ENCODE measurements around the gene ZFR.
"Not testable (repeated sequence)": the region's sequence is repeated elsewhere in the genome, so short reads cannot be mapped to it uniquely, and the experiment has no call there.

Gene ZFR

DNA sequence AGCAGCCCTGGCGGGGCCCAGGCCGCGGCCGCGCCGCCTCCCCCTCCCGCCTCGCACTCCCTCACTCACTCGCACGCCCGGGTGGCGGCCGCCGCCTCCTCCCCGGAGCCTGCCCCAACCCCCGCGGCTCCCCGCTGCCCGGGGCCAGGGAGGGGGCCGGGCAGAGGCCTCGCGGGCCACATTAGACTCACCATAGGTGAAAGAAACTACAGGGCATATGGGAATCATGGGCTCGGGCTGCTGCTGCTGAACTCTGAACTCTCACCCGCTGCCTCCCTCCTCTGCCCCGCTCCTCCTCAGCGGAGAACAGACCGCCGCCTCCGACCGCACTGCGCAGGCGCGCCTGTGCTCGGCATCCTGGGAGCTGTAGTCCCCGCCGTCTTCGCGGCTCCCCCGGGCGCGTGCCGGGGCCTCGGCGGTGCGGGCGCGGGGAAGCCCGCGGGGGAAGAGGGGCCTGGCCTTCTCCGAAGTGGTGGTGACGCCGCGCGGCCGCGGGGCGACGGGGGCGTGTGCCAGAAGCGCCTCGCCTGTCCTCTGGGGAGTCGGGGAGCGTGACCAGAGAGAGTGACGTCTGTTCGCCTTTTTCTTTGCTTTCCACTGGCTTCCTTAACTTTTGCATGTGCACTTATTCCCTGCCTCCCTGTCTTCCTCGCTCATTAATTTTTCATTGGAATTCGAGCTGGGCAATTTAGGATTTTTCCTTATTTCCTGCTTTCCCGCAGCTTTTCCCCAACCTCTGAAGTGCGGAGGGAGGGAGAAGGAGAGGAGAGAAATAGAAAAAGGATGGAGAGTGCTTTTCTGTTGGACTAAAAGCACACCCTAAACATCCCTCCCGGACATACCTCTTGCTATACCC is at the start of gene ZFR:
Gene ZFR (minus strand): TSS at position 310 of the 856 bp plus-strand sequence. CDS start 82 bp downstream, at position 228.
- peak; percentile 80 for DNase-seq

DNA sequence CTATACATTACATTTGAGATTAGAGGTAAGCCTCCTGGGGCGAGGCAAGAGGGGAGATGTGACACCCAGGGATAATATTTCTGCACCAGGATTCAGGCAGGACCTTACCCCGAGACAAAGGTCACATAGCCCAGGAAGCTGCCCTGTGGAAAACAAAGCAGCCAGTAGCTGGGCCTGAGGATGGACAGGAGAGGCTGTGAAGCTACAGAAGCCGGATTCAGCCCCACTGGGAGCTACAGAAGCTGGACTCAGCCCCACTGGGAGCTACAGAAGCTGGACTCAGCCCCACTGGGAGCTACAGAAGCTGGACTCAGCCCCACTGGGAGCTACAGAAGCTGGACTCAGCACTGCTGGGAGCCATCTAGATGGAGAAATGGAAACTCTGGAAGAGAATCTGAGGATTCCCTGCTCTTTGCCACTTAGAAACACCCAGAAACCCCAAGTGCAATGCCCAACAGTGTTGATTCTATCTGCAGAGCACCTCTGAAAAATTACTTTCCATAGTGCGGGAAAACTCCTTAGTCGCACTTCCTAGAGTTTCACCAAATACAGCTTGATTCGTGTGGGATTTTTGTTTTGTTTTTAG is 46.5 kb upstream of the ZFR start:
- DNase-seq = no peak

DNA sequence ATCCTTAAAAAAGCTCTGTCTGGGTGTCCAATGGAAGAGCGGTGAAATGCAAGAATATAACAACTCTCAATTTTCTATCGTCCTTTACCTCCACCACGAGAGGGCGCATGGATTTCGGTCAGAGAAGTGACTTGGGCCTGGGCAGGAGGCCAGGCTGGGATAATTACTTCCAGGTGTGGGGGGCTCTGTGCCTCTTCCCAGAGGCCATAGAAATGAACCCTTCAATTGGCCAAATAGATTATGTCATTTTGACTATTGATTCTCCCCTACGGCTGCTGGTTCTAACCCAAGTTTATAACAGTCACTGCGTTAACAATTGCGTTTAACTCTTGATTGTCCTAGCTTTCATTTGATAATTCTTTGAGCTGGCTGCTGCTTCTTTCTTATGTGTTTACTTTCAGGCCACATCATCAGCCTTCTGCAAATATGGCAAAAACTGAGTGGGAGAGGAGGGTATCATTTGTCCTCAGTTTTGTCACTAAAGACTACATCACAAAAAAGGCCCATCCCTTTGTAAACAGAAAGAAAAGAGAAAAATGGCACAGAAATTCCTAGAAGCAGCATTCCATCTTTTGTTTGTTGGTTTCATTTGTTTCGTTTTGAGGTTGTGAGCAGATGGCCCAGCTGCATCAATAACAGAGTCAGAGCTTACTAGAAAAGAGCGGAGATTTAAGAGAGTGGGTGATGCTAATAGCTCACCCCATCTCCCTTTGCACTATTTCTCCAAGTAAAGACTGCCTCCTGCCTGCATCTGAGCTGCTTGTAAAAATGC is 45.4 kb upstream of the ZFR start:
- DNase-seq = peak; percentile 88

DNA sequence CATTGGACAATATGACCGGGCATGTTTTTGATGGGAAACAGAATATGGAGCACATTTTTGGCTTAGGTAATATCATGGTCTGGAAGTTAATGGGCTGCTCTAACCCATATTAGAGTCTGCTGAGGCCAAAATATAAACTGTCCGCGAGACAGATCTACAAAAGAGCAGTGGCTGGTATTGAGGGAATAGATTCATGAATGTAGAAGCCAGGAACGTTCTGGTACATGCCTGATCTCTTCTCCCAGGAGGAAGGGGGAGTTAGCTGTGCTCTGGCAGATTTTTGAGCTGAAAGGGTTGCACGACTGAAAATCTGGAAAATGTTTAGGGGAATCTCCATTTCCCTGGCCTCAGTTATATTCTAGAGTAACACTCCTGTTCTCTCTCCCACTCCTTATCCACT is 42.9 kb upstream of the ZFR start:
- no peak for DNase-seq

GRCh38 chr5:32487008-32487407 is 42.5 kb upstream of the ZFR start:
- DNase-seq = no peak

DNA sequence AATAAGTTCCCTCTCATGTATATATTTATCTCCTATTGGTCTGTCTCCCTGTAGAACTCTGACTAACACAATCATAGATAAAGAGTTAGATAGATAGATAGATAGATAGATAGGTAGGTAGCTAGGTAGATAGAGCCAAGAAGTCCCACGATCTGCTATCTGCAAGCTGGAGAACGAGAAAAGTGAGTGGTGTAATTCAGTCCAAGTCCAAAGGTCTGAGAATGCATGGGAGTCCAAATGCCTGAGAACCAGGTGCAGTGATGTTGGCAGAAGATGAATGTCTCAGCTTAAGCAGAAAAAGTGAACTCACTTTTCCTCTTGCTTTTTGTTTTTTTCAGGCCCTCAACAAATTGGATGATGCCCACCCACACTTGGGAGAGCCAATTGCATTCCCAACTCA is 37.7 kb upstream of the ZFR start:
- no peak for DNase-seq

- DNase-seq = no peak
These were observed 34.6 kb upstream of the ZFR start for GRCh38 chr5:32479096-32479495.

DNA sequence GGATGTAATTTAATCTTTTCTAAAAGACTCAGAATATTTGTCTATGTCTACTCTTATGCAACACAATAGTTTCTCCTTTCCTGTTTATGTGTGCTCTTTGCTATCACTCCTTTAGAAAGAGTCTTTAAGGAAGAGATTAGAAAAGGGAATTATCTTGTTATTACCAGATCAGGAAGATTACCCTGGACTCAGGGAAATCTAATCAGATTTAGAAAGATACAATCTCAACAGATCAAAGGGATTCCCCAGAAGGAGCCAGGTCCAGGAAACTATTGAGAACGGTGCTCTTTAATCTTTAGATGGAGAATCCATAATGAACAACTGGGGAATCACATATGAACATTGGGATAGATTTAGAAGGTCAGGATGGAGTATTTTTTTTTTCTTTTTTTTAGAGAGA is 32.4 kb upstream of the ZFR start:
- no peak for DNase-seq

DNA sequence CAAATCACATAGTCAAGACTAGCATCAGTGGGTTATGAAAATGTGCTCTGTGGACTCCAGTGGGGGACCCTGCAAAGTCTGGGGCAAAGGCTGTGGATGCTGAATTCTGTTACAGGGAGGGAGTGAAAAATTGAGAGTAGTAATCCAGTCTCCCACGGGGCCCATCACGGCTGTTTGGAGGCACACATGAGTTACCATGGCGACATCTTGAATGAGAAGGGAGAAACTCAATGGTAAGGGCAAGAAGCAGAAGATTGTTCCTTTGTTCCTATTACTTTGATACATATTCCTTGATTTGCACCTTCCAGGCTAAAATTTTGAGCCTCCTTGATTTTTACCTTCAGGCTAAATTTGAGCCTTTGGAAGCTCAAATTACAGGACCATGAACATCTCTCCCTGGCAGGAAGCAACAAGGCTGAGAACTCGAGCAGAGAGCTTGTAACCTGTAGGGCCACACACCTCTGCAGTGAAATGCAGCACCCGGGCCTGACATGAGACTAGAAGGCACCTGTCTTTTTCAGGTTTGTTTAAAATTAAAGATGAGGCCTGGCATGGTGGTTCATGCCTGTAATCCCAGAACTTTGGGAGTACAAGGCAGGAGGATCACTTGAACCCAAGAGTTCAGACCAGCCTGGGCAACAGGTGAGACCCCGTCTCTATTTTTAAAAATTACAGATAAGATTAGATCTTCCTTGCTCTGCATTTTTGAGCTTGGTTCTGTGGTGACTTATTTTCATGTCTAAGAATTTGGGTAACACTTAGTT is 31.0 kb upstream of the ZFR start:
- DNase-seq = peak; percentile 76

GRCh38 chr5:32474209-32474854 is 29.8 kb upstream of the ZFR start:
- DNase-seq = no peak

- no peak for DNase-seq
These were observed 28.5 kb upstream of the ZFR start for GRCh38 chr5:32473072-32473471.

DNA sequence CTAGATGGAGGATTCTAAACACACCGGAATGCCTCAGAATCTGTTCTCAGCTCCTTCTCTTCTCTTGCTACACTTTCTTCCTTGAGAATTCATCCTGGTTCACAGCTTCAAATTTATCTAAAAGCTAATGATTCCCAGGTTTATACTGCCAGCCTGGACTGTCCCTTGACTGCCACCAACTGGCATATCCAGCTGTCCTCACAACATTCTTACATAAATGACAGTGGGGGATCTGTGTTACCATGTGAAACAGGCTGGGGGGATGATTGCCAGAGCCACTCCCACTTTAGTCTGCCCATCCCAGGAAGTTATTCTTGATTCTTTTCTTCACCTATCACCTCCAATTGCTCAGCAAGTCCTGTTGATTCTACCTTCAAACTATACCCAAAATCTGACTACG is 27.2 kb upstream of the ZFR start:
- no peak for DNase-seq

GRCh38 chr5:32465076-32465475 is 20.5 kb upstream of the ZFR start:
- DNase-seq = no peak

GRCh38 chr5:32462618-32463017 is 18.1 kb upstream of the ZFR start:
- DNase-seq = no peak

DNA sequence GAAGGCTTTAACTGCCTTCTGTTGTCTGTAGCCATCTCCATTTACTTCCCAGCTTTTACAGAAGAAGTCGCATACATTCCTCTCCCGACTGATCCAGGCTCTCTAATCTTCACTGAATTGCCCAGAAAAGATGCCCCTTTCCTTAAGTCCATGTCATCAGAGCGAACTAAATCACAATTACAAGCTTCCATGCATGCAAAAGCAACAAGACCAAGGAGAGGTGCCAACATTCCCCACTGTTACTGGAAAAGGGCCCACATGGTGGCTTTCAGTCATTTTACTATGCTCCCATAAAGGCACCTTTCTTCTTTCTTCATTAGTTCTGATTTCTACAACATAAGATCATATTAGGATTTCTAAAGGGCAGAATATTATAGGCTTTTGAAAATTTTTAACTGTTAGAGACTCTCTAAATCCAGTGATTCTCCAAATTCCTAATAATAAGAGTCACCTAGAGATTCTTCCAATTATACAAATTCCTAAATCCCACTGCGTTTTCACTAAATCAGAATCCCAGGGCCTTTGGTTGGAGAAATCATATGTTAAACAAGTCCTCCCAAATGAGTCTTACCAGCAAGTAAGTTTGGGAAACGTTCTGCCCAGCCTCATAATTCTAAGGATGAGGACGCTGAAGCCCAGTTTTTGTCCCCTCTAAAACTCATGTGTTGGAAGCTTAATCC is 17.0 kb upstream of the ZFR start:
- no peak for DNase-seq

DNA sequence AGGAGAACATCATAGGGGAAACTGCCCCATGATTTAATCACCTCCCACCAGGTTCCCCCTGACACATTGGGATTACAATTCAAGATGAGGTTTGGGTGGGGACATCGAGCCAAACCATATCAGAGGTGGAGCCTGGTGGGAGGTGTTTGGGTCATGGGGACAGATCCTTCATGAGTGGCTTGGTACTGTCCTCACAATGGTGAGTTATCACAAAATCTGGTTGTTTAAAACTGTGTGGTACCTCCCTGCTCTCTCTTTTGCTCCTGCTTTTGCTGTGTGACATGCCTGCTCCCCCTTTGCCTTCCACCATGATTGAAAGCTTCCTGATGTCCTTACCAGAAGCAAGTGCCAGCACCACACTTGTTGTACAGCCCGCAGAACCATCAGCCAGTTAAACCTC is 16.2 kb upstream of the ZFR start:
- DNase-seq = no peak

DNA sequence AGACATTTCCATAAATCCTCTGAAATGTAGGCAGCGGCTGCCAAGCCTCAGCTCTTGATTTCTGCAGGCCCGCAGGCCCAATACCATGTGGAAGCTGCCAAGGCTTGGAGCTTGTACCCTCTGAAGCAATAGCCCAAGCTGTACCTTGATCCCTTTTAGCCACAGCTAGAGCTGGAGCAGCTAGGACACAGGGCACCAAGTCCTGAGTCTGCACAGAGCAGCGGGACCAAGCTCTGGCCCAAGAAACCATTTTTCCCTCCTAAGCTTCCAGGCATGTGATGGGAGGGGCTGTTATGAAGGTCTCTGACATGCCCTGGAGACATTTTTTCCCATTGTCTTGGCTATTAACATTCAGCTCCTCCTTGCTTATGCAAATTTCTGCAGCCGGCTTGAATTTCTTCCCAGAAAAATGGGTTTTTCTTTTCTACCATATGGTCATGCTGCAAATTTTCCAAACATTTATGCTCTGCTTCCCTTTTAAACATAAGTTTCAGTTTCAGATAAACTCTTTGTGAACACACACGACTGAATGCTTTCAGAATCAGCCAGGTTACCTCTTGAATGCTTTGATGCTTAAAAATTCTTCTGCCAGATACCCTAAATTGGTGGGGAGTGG is 14.4 kb upstream of the ZFR start:
- no peak for DNase-seq

DNA sequence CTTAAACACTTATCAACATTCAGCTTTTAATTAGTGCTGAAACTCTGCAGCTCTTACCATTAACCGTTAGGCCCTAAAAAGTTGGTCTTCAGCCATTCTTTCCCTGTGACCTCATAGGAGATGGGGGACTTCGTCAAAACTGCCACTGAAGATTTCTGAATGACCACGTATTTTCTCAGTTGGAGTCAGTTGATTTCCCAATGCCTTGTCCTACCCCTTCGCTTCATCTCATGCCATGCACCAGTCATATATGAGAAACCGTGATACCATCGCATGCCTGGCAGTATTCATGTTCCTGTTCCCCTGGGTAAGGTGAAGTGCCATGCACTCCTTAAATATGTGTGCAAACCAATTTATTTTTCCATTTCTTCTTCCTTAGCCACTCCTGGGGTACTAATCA is 10.8 kb upstream of the ZFR start:
- DNase-seq = no peak

- no peak for DNase-seq
These were observed 10.3 kb upstream of the ZFR start for GRCh38 chr5:32454821-32455220.

- no peak for DNase-seq
These were observed 9.4 kb upstream of the ZFR start for GRCh38 chr5:32453916-32454315.

GRCh38 chr5:32452316-32452715 is 7.8 kb upstream of the ZFR start:
- DNase-seq = not testable (repeated sequence)

DNA sequence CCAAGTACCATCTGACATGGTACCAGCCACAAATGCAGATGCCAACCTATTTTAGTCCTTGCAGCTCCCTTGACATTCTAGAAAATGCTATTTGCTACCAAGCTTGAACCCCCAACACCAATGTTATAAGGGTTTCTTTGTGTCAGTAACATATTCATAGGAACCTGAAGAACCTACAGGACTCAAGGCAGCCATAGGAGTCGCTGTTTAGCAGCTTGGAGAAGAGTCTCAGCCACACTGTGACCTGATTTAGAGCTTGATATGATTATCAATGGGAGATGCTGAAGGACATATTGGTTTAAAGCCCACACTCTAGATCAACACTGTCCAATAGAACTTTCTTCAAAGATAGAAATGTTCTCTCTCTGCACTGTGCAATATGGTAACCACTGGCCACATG is 6.4 kb upstream of the ZFR start:
- DNase-seq = no peak
